ENCODE results near the gene POLR2E. TPM values are rescaled to one million over a fixed set of nuclear protein-coding genes. Genes with fewer than 3 reads are reported as not detected.

The POLR2E gene
- polyA plus RNA-seq, 1 of the 3 experiments (the other 2 are of a cell fraction), result 283 TPM

DNA sequence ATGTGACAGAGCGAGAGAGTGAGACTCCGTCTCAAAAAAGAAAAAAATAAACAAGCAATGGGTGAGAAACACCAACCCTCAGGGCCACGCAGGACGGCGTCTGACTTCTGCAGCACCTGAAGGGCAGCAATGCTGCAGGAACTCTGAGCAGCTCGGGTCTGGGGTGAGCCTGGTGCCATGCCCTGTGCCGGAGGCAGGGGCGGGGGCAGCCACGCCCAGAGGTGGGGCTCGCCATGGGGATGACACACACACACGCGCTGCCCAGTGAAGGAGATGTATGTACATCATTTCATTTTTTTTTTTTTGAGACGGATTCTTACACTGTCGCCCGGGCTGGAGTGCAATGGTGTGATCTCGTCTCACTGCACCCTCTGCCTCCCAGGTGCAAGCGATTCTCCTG, 32.9 kb upstream of the POLR2E start:
- Histone ChIP-seq H3K4me2 (no peak overlapping the region), H3K9ac (no peak overlapping the region), H3K27ac (ENCODE audit: low read depth in 2 of 2, low read length in 1 of 2) (no peak overlapping the region), H3K4me3 (ENCODE audit: low read depth in 2 of 2, low read length in 1 of 2) (no peak overlapping the region), H3K4me1 (ENCODE audit: control insufficient read depth in 1 of 2, insufficient read depth in 2 of 2, low read depth in 1 of 2, low read length in 1 of 2) (peaks cover 0 to 12% of the 10 kb centered on the region in 2 experiments; a peak in 2 of 4 replicates), H3K79me2 (ENCODE audit: insufficient read depth) (peaks cover 10% of the 10 kb centered on the region; the same call in 1 of the 2 replicates), H3K9me3 (no peaks in the 10 kb centered on the region), H3F3A (replicated peaks; ENCODE audit: insufficient read depth) (peaks cover 8% of the 10 kb centered on the region), H3K36me3 (replicated peaks in 1 of 2; ENCODE audit: control insufficient read depth in 1 of 2, insufficient read depth in 2 of 2, low read length in 1 of 2) (peaks cover 6 to 7% of the 10 kb centered on the region in 2 experiments), H4K20me1 (ENCODE audit: insufficient read depth) (0 out of 2 replicates have a peak, but pooled peaks cover 4% of the 10 kb centered on the region), H3K27me3 (ENCODE audit: insufficient read depth) (no peaks in the 10 kb centered on the region), H3K9me2 (no peaks in the 10 kb centered on the region), H2AFZ (ENCODE audit: low read depth) (no peak overlapping the region)
- WGBS (ENCODE audit: low lambda C conversion rate), result 96% methylated on average over 17 of the region's 17 CpGs
- POLR2A ChIA-PET, result no interaction called here
- TF ChIP-seq TEAD4 (IDR thresholded peaks at IDR 0.05; ENCODE audit: borderline replicate concordance, insufficient read depth) (no peak), RAD21 (IDR thresholded peaks at IDR 0.05; ENCODE audit: low read length) (no peak)
- DNase-seq, result no peak
- CTCF ChIA-PET, result interaction anchor here (1.3 kb wide), 1 partner anchor 15 kb away, joined by 3 read pairs; no protein-coding TSS in a partner anchor

DNA sequence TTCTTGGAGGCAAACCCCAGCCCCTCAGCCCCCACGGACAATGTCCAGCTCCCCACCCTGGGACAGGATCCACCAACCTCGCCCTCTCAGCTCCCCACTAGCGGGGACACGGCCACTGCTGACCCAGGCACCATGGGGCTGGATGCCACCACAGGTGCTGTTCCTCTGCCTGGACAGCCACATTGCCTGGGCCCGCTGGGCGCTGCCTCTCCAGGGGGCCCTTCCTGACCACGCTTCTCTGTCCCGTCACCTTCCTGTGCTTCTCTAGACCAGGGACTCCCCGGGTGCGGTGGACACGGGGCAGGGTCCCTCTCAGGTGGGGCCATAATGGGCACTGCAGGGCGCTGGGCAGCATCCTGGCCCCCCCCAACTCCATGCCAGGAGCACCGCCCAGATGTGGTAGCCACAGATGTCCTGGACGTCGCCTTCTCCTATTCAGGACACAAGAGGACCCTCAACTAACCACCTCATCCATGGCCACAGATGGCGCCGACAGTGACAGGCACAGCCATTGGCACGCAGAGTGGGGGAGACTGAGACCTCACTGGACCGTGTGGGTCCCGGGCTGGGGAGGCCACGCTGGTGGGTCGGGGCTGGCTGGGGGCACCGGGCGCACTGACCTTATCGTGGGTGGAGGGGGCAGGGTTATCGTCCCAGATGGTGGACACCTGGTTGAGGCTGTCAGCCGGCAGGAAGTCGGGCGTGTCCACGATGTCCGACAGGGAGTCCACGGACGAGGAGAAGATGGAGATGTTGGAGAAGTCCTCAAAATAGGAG, 32.0 kb upstream of the POLR2E start:
- DNase-seq, result no peak
- H3K79me2 ChIP-seq (ENCODE audit: insufficient read depth), result peaks cover 10% of the 10 kb centered on the region; the same call in 1 of the 2 replicates
- H4K20me1 ChIP-seq (ENCODE audit: insufficient read depth), result 0 out of 2 replicates have a peak, but pooled peaks cover 4% of the 10 kb centered on the region
- H3K4me3 ChIP-seq (ENCODE audit: low read depth in 2 of 2, low read length in 1 of 2), result no peak overlapping the region
- no peaks in the 10 kb centered on the region for H3K27me3 ChIP-seq (ENCODE audit: insufficient read depth)
- 97% methylated on average over 26 of the region's 33 CpGs for WGBS (ENCODE audit: low lambda C conversion rate)
- H3K27ac ChIP-seq (ENCODE audit: low read depth in 2 of 2, low read length in 1 of 2), result no peak overlapping the region
- H3K9me2 ChIP-seq, result no peaks in the 10 kb centered on the region
- H3K9me3 ChIP-seq, result no peaks in the 10 kb centered on the region
- H3K4me1 ChIP-seq (ENCODE audit: control insufficient read depth in 1 of 2, insufficient read depth in 2 of 2, low read depth in 1 of 2, low read length in 1 of 2), result peaks cover 0 to 12% of the 10 kb centered on the region in 2 experiments; a peak in 2 of 4 replicates
- H3F3A ChIP-seq (replicated peaks; ENCODE audit: insufficient read depth), result peaks cover 8% of the 10 kb centered on the region
- ChIA-PET CTCF (no interaction called here), POLR2A (no interaction called here)
- peak overlapping the region; percentile 36; the same call in 1 of the 2 replicates for H3K9ac ChIP-seq
- H2AFZ ChIP-seq (ENCODE audit: low read depth), result no peak overlapping the region
- H3K4me2 ChIP-seq, result no peak overlapping the region
- peaks cover 7% of the 10 kb centered on the region in 2 experiments for H3K36me3 ChIP-seq (replicated peaks in 1 of 2; ENCODE audit: control insufficient read depth in 1 of 2, insufficient read depth in 2 of 2, low read length in 1 of 2)
- no peak for TF ChIP-seq FOXJ3 (CRISPR knock-in tag; IDR thresholded peaks at IDR 0.05)

GRCh38 chr19:1125601-1126467, 30.7 kb upstream of the POLR2E start:
- TF ChIP-seq MAX (IDR thresholded peaks at IDR 0.05; ENCODE audit: low read depth) (peak; percentile 98), NRF1 (IDR thresholded peaks at IDR 0.05; ENCODE audit: low read depth, low read length) (no peak), FOSL2 (IDR thresholded peaks at IDR 0.05; ENCODE audit: borderline replicate concordance, low read depth) (peak; percentile 81; the same call in 1 of the 2 replicates), SIN3A (IDR thresholded peaks at IDR 0.05; ENCODE audit: borderline replicate concordance, low read depth, low read length) (no peak)
- TF ChIP-seq, protein P1, sequence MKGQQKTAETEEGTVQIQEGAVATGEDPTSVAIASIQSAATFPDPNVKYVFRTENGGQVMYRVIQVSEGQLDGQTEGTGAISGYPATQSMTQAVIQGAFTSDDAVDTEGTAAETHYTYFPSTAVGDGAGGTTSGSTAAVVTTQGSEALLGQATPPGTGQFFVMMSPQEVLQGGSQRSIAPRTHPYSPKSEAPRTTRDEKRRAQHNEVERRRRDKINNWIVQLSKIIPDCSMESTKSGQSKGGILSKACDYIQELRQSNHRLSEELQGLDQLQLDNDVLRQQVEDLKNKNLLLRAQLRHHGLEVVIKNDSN (IDR thresholded peaks at IDR 0.05; ENCODE audit: borderline replicate concordance, low read depth), result peak; percentile 31; the same call in 1 of the 2 replicates
- CTCF ChIA-PET, result interaction anchor here (0.6 to 0.8 kb wide), 3 partner anchors 12 to 51 kb away, joined by 3 read pairs; no protein-coding TSS in a partner anchor
- peaks cover 10% of the 10 kb centered on the region; the same call in 1 of the 2 replicates for H3K79me2 ChIP-seq (ENCODE audit: insufficient read depth)

More at GRCh38 chr19:1125601-1126467, 30.7 kb upstream of the POLR2E start:
- peak overlapping the region; percentile 37 for H3K4me2 ChIP-seq
- no peaks in the 10 kb centered on the region for H3K9me3 ChIP-seq
- no peak for DNase-seq
- no peaks in the 10 kb centered on the region for H3K27me3 ChIP-seq (ENCODE audit: insufficient read depth)
- POLR2A ChIA-PET, result no interaction called here
- peak overlapping the region; percentile 3 to 77; a peak in 3 of 4 replicates for H3K27ac ChIP-seq (ENCODE audit: low read depth in 2 of 2, low read length in 1 of 2)
- no peak overlapping the region for H2AFZ ChIP-seq (ENCODE audit: low read depth)
- H3F3A ChIP-seq (replicated peaks; ENCODE audit: insufficient read depth), result peaks cover 8% of the 10 kb centered on the region
- peaks cover 0 to 12% of the 10 kb centered on the region in 2 experiments; a peak in 2 of 4 replicates for H3K4me1 ChIP-seq (ENCODE audit: control insufficient read depth in 1 of 2, insufficient read depth in 2 of 2, low read depth in 1 of 2, low read length in 1 of 2)
- H3K4me3 ChIP-seq (ENCODE audit: low read depth in 2 of 2, low read length in 1 of 2), result no peak overlapping the region
- 0 out of 2 replicates have a peak, but pooled peaks cover 2% of the 10 kb centered on the region for H4K20me1 ChIP-seq (ENCODE audit: insufficient read depth)
- peaks cover 7 to 13% of the 10 kb centered on the region in 2 experiments for H3K36me3 ChIP-seq (replicated peaks in 1 of 2; ENCODE audit: control insufficient read depth in 1 of 2, insufficient read depth in 2 of 2, low read length in 1 of 2)
- WGBS (ENCODE audit: low lambda C conversion rate), result 73% methylated on average over 31 of the region's 33 CpGs
- peak overlapping the region; percentile 36 for H3K9ac ChIP-seq
- H3K9me2 ChIP-seq, result no peaks in the 10 kb centered on the region
